ENCODE measurements around the gene UTF1.
"Not testable (repeated sequence)": the region's sequence is repeated elsewhere in the genome, so short reads cannot be mapped to it uniquely, and the experiment has no call there.

UTF1 gene

DNA sequence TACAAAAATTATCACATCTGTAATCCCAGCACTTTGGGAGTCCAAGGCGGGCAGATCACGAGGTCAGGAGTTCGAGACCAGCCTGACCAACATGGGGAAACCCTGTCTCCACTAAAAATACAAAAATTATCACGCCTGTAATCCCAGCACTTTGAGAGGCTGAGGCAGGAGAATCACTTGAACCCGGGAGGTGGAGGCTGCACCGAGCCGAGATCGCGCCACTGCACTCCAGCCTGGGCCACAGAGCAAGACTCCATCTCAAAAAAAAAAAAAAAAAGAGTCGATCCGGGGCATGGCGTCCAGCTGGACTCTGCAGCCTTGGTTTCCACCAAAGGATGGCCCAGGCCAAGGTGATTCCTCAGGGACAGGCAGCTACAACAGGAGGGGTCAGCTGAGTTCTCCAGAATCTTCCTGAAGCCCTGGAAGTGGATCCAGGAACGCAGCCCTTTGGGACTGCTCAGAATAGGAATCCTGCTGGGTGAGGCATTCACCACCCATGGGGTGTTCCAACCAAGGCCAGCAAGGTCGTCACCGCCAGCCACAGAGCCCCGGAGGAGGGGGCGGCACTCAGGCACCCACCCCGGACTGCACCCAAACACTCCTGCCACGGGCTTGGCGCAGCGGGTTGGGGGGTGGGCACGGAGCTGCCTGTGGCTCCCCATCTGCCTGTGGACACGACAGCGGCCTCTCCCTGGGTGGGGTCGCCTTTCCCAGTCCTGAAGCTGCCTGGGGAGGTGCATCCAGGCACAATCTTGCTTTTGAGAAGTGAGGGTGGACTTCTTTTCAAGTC is 12.0 kb upstream of the UTF1 start:
- no peak overlapping the region for H3K27ac ChIP-seq
- TF ChIP-seq, protein P1, sequence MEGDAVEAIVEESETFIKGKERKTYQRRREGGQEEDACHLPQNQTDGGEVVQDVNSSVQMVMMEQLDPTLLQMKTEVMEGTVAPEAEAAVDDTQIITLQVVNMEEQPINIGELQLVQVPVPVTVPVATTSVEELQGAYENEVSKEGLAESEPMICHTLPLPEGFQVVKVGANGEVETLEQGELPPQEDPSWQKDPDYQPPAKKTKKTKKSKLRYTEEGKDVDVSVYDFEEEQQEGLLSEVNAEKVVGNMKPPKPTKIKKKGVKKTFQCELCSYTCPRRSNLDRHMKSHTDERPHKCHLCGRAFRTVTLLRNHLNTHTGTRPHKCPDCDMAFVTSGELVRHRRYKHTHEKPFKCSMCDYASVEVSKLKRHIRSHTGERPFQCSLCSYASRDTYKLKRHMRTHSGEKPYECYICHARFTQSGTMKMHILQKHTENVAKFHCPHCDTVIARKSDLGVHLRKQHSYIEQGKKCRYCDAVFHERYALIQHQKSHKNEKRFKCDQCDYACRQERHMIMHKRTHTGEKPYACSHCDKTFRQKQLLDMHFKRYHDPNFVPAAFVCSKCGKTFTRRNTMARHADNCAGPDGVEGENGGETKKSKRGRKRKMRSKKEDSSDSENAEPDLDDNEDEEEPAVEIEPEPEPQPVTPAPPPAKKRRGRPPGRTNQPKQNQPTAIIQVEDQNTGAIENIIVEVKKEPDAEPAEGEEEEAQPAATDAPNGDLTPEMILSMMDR (conservative IDR thresholded peaks at IDR 0.05) = no peak

DNA sequence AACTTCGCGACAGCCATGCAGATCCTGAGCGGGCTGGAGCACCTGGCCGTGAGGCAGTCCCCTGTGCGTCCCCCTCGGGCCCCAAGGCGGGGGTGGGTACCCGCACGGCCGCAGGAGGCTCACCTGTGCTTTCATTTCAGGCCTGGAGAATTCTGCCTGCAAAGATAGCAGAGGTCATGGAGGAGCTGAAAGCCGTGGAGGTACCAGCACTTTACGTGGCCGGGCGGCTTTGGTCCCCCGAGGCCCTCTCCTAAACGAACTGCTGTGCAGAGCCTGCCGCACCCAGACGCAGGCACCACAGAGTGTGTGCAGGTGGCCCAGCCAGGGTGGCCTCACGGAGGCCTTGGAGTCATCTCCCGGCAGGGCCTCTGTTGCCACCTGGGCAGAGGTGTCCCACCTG is 11.1 kb upstream of the UTF1 start:
- H3K27ac ChIP-seq = no peak overlapping the region
- TF ChIP-seq, protein P1 (conservative IDR thresholded peaks at IDR 0.05) = no peak

DNA sequence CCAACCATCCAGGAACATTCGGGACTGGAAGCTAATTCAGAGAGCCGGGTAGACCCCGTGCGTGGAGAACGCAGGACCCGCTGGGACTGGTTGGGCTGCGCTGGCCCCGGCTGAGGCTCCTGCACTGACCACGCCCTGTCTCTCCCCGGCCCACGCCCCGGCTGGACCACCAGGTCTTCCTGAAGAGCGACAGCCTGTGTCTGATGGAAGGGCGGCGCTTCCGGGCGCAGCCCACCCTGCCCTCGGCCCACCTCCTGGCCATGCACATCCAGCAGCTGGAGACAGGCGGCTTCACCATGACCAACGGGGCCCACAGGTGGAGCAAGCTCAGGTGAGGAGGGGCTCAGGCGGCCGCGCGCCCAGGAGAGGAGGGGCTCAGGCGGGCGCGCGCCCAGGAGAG is 10.2 kb upstream of the UTF1 start:
- TF ChIP-seq, protein P1 (conservative IDR thresholded peaks at IDR 0.05) = no peak
- H3K27ac ChIP-seq = no peak overlapping the region

DNA sequence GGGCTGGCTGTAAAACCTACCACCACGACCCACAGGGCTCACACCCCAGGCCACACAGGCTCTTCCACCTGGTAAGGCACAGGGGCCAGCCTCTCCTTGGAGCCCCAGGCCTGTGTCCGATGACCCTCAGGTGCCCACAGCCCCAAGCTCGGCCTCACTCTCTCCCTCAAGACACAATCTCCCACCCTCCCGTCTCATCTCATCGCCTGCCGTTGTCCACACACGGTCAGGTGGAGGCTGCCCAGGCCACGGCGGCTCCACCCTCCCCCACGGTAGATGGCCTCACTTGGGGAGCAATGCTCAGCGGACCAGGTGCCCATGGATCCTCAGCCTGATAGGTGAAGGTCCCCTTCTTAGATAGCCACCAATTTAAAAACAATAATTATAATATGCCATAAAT is 8.7 kb upstream of the UTF1 start:
- TF ChIP-seq, protein P1 (conservative IDR thresholded peaks at IDR 0.05) = no peak
- no peak overlapping the region for H3K27ac ChIP-seq

DNA sequence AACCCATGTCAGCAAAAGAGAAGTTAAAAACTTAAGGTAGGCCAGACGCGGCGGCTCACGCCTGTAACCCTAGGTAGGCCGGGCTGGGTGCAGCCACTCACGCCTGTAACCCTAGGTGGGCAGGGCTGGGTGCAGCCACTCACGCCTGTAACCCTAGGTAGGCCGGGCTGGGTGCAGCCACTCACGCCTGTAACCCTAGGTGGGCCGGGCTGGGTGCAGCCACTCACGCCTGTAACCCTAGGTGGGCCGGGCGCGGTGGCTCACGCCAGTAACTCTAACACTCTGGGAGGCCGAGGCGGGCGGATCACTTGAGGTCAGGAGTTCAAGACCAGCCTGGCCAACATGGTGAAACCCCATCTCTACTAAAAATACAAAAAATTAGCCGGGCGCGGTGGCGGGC is 8.3 kb upstream of the UTF1 start:
- H3K27ac ChIP-seq = not testable (repeated sequence)

DNA sequence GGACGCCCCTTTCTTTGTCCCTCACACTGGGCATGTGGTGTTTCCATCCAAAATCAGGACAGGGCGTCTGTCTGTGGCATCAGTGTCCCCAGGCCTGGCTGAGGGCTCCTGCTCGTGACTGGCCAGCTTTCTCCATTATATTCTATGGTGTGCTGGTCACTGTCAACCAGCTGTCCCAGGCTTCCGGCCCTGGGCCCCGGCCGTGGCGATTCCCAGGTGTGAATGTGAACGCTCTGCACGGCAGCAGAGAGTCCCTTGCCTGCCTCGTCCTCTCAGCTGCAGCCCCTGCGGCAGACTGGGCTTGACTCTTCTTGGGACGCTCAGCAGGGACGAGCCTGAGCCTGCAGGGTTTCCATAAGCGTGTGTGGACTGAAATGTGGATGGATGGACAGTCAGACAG is 5.9 kb upstream of the UTF1 start:
- no peak overlapping the region for H3K27ac ChIP-seq
- TF ChIP-seq, protein P1 (conservative IDR thresholded peaks at IDR 0.05) = no peak

DNA sequence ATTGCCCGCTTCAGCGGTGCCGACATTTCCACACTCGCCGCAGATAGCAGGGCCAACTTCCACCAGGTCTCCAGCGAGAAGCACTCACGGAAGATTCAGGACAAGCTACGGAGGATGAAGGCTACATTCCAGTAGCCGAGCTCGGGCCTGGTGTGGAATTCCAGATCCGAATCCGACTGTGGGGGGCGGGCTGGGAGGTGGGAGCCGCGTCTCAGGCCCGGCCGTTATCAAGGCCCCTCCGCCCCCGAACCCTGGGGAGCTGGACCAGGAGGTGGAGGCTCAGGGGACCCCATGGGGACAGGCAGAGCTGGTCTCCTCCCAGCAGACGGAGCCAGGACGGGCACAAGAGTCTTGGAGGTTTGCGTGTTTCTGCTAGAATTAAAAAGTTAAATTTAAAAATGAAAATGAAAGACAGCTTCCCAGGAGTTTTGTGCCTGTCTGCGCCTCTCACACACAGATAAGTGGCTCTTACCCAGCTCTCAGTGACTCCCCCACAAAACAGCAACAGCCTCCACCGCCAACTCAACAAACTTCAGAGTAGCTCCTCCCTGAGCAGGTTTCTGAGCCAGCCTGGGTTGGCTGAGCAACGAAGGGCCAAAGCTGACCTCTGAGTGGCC is 5.2 kb upstream of the UTF1 start:
- no peak overlapping the region for H3K27ac ChIP-seq
- TF ChIP-seq, protein P1 (conservative IDR thresholded peaks at IDR 0.05) = no peak

DNA sequence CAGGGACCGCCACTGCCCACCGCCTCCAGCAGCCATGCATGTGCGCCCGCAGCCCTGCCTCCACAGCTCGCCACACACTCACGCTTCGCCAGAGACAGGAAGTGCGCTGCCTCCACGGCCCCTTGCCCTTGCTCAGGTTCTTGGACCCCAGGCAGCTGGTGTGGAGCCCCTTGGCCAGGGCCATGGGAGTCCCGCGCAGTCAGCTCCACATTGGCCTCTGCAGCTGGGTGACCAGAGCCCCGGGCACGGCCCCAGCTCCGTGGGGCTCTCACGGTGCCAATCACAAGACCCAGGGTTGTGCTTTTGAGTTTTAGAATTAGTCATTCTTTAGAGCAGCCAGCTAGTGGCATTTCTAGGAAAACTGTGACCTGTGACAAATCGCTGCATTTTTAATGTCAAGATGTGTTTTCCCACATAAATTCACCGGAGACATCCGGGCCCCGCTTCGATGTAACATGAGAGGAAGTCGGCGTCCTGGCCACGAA is 4.3 kb upstream of the UTF1 start:
- TF ChIP-seq, protein P1 (conservative IDR thresholded peaks at IDR 0.05) = no peak
- no peak overlapping the region for H3K27ac ChIP-seq

All from VCaP (cell line).